T-helper 1 cell treated with Interleukin-12 subunit alpha and Interleukin-12 subunit beta and Interleukin-4 antibody, amounts not matched to agents 30 μg/mL and 1 μg/mL, for 36 hours (primary cell): ENCODE results near the gene CLDN5.

Experiments used
- H3K27ac Mint-ChIP-seq: one replicate; pipeline ENCODE4 v1.8.0; 2021; ENCODE audit warnings: mild to moderate bottlenecking, mixed read lengths
- H3K27me3 Mint-ChIP-seq: one replicate; pipeline ENCODE4 v1.8.0; 2021; ENCODE audit warnings: low read depth, mixed read lengths
- H3K36me3 Mint-ChIP-seq: one replicate; pipeline ENCODE4 v1.8.0; 2021; ENCODE audit warnings: low read depth, mixed read lengths
- H3K4me1 Mint-ChIP-seq: one replicate; pipeline ENCODE4 v1.8.0; 2021; ENCODE audit warnings: low read depth, mixed read lengths
- H3K4me3 Mint-ChIP-seq: one replicate; pipeline ENCODE4 v1.8.0; 2021; ENCODE audit warnings: mild to moderate bottlenecking, moderate library complexity, mixed read lengths
- H3K9me3 Mint-ChIP-seq: one replicate; pipeline ENCODE4 v1.8.0; 2021; ENCODE audit warnings: mixed read lengths

The CLDN5 gene, protein sequence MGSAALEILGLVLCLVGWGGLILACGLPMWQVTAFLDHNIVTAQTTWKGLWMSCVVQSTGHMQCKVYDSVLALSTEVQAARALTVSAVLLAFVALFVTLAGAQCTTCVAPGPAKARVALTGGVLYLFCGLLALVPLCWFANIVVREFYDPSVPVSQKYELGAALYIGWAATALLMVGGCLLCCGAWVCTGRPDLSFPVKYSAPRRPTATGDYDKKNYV

DNA sequence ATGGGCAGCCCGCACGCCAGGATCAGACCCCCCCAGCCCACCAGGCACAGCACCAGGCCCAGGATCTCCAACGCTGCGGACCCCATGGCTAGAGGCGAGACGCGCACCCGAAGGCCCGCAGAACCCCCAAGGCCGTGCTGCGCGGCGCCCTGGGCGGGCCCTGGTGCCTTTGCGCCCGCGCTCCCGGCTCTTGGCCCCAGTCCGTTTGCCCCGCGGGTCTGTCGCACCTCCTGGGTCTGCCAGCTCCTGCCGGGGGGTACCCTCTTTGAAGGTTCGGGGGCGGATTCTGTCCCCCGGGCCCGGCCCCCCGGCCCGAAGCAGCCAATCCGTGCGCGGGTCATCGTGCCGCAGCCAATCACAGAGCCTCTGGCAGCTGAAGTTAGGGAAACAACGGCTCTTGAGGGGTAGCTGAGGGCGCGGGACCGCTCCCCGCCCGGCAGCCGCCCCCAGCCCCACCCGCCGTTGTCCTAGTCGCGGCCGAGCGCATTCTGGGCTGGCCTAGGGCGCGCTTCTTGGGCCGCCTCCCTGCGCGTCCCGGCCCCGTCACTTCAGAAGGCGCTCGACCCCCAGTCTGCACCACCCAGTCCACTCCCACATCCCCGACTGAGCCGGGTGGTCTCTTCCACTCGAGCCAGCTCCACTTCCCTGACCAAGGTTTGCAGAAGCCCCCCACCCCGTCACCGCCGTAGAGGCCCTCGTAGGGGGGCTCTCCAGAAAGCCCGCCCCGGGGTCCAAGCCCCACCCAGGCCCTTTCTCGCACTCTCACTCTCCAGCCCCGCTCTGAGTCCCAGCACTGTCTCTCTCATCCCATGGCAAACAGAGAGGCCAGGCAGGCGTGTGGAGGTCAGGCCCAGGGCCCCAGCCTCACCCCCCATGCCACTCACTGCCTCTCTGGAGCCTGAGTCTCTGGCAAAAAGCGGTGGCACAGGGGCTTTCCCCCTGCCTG lies at the start of gene CLDN5:
Gene CLDN5, minus strand, starts transcription at position 241 of the 946 bp plus-strand sequence. Its CDS starts 155 bp downstream, at position 86.
- peaks cover 2% of the 10 kb centered on the region for H3K36me3 Mint-ChIP-seq
- H3K27ac Mint-ChIP-seq, result peak within 1 kb of the TSS; percentile 49
- H3K9me3 Mint-ChIP-seq, result no peaks in the 10 kb centered on the region
- peaks cover 21% of the 10 kb centered on the region for H3K27me3 Mint-ChIP-seq
- H3K4me3 Mint-ChIP-seq, result peak within 1 kb of the TSS; percentile 79
- peaks cover 6% of the 10 kb centered on the region for H3K4me1 Mint-ChIP-seq

DNA sequence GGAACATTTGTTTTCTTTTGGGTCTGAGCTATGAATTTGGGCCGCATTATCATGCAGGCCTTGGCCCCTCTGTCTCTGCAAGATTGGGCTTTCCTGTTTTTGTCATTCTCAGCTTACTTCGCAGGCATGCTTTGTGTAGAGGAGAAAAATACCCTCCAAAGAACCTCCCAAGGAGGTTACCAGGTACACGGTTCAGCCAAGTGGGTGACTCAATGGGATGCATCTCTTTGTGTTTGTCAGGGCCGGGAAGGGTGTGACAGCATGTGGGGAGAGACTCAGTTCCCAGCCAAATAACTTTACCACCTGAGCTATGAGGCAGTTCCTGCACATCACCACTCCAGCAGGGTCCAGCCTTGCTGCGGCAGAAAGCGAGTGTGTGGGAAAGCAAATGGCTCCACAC lies 47.8 kb upstream of the CLDN5 start:
- peaks cover 17% of the 10 kb centered on the region for H3K4me1 Mint-ChIP-seq
- no peak overlapping the region for H3K27ac Mint-ChIP-seq
- no peaks in the 10 kb centered on the region for H3K36me3 Mint-ChIP-seq
- no peak overlapping the region for H3K4me3 Mint-ChIP-seq
- H3K27me3 Mint-ChIP-seq, result no peaks in the 10 kb centered on the region
- no peaks in the 10 kb centered on the region for H3K9me3 Mint-ChIP-seq

DNA sequence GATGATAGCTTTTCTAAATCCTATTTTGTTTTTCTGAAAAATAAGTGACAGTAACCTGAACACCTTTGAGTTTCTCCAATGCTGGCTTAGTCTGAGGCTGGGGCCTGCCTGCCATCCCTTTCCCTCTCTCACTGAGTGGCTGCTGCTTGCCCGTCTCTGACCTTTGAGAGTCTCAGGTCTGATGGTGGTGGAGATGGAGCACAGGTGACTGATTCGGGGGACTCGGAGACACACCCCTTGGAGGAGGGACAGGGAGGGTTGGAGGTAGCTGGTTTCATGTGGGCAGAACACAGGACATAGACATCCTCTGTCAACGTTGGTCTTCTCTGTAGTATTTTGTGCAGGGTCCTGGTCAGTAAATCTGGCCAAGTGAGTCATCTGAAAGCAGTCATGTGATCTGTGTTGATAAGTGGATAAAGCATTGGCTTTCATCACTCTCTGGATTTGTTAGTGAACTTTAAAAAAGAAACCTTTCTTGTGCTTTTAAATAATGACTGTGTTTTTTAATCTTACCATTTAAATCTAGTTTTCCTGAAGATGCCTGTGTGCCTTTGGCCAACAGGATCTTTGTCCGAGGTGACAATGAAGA lies 47.1 kb upstream of the CLDN5 start:
- peaks cover 12% of the 10 kb centered on the region for H3K4me1 Mint-ChIP-seq
- H3K27ac Mint-ChIP-seq, result no peak overlapping the region
- no peaks in the 10 kb centered on the region for H3K36me3 Mint-ChIP-seq
- H3K27me3 Mint-ChIP-seq, result no peaks in the 10 kb centered on the region
- no peak overlapping the region for H3K4me3 Mint-ChIP-seq
- no peaks in the 10 kb centered on the region for H3K9me3 Mint-ChIP-seq

DNA sequence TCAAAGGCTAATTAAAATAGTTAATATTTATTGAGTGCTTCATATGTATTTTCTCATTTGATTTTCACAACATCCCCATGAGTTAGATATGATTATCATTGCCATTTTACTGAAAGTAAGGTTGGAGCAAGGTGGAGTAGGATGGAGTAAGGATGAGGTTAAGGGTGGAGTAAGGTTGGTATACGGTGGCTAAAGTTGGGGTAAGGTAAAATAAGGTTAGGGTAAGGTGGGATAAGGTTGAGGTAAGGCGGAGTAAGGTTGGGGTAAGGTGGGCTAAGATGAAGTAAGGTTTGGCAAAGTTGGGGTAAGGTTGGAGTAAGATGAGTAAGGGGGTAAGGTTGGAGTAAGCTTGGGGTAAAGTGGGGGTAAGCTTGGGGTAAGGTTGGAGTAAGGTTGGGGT lies 45.8 kb upstream of the CLDN5 start:
- no peaks in the 10 kb centered on the region for H3K36me3 Mint-ChIP-seq
- no peak overlapping the region for H3K4me3 Mint-ChIP-seq
- peaks cover 12% of the 10 kb centered on the region for H3K4me1 Mint-ChIP-seq
- H3K27ac Mint-ChIP-seq, result no peak overlapping the region
- H3K27me3 Mint-ChIP-seq, result no peaks in the 10 kb centered on the region
- H3K9me3 Mint-ChIP-seq, result no peaks in the 10 kb centered on the region

DNA sequence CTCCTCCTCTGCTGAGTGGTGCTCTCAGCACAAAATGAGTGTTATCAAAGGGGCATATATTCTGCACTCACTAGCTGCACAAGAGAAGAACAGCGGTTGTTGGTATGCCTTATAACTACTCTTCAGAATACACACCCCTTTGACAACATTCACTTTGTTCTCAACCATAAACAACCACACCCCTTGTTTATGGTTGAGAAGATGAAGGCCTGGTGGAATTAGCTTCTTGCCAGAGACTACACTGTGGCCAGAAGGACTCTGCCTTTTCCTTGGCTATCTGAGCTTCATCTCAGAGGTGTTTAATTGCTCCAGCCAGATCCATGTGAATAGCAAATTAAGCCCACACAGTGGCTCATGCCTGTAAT lies 45.0 kb upstream of the CLDN5 start:
- H3K27ac Mint-ChIP-seq, result peak overlapping the region; percentile 53
- no peaks in the 10 kb centered on the region for H3K36me3 Mint-ChIP-seq
- H3K27me3 Mint-ChIP-seq, result no peaks in the 10 kb centered on the region
- no peaks in the 10 kb centered on the region for H3K9me3 Mint-ChIP-seq
- no peak overlapping the region for H3K4me3 Mint-ChIP-seq
- H3K4me1 Mint-ChIP-seq, result peaks cover 12% of the 10 kb centered on the region

DNA sequence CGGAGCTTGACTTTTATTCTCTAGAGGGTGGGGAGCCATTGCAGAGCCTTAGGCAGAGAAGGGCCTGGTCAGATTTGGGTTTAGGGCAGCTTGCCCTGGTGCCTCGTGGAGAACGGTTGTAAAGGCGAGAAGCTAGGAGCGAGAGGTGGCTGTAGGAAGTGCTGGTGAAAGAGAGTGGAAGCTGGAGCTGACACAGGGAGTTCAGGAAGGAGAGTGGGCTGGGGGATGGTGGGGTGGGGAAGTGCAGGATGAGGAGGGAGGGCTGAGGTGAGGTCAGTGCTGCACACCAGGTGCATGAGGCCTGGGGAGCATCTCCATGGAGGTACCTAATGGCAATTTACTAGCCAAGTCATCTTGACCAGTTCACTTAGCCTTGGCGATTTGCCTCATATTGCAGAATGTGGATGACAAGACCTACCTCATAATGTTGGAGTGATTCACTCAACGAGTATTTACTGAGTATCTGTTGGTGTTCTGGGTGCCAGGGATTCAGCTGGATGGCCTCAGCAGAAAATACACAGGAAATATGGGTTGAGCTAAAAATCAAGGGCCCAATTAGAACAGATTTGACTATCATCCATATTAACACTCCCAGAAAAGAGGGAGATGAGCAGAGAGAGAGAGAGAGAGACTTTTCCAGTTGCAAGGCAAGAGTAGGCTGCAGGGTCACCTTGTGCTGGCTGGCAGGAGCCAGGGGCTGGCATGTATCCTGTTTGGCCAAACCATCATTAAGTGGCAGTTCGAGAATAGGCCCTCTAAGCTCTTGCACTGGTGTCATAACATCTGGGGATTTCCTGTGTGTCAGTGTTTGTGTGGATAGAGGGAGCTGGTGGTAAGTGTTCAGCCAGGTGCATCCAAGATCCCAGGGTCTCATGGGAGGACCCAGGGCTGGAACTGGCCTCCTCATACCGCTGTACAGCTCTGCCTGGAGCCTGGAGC lies 44.4 kb upstream of the CLDN5 start:
- no peaks in the 10 kb centered on the region for H3K36me3 Mint-ChIP-seq
- peaks cover 11% of the 10 kb centered on the region for H3K4me1 Mint-ChIP-seq
- no peak overlapping the region for H3K4me3 Mint-ChIP-seq
- no peaks in the 10 kb centered on the region for H3K9me3 Mint-ChIP-seq
- peaks cover 3% of the 10 kb centered on the region for H3K27me3 Mint-ChIP-seq
- H3K27ac Mint-ChIP-seq, result peak overlapping the region; percentile 53

DNA sequence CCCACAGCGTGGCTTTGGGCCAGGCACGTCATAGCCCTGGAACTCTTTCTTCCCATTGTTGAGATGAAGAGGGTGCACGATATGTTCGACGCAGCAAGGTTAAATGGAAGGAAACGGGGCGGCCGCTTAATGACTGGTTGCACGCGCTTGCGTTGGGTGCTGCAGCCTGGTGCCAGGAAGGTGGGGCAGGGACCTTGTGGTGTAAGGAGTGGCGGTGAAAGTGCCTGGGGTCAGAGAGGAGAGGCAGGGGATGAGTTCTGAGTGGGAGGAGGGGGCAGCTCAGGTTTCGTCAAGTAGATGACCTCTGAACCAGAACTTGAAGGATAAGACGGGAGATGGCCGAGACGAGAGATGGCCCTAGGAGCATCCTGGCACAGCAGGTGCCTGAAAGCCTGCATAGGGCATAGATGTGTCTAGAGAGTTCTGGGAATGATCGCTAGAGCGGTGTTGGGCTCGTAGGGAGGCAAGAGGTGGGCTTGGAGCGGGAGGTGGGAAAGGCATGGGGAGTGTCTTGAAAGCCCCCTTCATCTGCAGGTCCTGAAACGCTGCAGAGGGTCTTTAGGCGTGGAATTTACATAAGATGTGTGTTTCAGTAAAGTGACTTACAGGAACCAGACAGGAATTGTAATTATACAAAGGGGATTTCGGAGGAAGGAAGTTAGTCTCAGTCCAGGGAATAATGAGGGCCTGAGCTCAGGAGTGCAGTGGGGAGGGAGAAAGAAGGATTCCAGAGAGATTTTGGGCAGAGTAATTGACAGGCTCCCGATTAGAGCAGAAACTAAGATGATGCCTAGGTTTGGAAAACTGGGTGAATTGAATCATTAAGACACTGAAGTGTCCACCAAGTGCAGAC lies 43.2 kb upstream of the CLDN5 start:
- Mint-ChIP-seq H3K36me3 (no peaks in the 10 kb centered on the region), H3K4me1 (peaks cover 10% of the 10 kb centered on the region), H3K27ac (no peak overlapping the region), H3K4me3 (no peak overlapping the region), H3K9me3 (no peaks in the 10 kb centered on the region), H3K27me3 (peaks cover 3% of the 10 kb centered on the region)

DNA sequence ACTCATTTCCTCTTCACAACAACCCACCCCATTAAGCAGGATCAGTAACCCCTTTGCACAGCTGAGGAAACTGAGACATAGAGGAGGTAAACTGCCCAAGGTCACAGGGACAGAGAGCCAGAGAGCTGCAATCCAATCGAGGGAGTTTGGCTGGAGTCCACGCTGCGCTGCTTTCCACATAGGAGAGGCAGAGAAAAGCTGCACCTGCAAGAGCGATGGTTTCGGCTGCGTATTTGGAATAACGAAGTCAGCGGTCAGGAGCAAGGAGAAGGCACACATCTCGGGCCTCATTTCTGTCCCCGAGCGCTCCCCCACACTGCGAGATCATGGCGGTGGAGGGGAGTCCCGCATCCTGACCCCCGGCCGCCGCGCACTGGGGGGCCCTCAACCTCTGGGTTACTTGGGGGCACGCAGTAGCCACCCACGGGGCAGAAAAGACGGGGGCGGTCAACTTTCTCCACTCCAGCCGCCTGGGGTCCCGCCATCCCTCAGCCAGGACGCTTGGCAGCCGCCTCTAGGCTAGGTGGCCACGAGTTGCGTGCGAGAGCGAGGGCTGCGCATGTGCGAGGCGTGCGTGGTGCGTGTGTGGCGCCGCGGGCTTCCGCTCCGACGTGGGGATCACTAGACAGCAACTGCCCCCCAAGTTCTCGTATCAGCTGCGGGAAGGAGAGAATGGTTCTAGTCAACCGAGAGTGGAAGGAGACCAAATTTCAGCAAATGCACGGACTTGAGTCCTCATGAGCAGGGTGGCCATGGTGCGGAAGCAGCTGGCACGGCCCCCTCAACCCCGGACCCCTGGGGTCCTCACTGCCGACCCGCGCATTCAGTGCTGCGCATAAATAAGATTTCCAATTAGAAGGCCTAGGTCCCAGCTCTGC lies 42.3 kb upstream of the CLDN5 start:
- Mint-ChIP-seq H3K27me3 (peaks cover 3% of the 10 kb centered on the region), H3K36me3 (no peaks in the 10 kb centered on the region), H3K27ac (no peak overlapping the region), H3K9me3 (no peaks in the 10 kb centered on the region), H3K4me1 (peaks cover 10% of the 10 kb centered on the region), H3K4me3 (no peak overlapping the region)

DNA sequence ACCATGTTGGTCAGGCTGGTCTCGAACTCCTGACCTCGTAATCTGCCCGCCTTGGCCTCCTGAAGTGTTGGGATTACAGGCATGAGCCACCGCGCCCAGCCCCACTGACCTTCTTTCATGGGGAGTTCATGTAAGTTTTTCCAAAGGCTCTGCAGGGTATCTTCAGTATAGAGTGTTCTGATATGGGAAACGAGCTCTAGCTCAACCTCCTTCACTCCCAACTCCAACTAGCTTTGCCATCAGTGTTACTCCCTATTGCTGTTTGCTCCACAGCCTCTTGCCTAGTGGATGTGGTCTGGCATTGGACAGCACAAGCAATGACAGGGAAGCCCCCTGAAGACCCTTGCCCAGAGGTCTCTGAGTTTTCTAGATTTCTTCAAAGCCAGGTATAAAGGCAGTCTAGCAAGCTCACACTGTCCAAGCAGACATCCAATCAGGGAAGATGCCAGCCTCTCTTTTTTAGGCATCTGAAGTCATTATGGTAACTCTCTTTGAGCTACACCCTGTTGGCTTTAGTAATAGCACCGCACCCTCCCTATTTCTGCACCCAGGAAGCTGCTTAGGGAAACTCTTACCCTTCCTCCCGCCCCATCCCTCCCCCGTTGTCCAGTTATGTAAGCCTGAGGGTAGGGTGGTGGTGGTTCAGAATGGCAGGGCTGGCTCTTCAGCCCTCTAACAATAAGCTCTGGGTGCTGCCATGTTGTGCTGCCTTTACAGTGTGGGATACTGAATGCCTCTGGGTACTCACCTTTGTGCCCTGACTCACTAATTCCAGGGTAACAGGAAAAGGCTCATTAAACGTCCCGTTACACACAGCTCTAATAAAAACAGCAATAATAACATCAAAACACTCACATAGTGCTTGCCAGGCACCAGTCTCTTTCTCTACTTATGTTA lies 41.4 kb upstream of the CLDN5 start:
- peaks cover 3% of the 10 kb centered on the region for H3K27me3 Mint-ChIP-seq
- H3K4me1 Mint-ChIP-seq, result peaks cover 10% of the 10 kb centered on the region
- H3K4me3 Mint-ChIP-seq, result no peak overlapping the region
- H3K9me3 Mint-ChIP-seq, result no peaks in the 10 kb centered on the region
- H3K36me3 Mint-ChIP-seq, result no peaks in the 10 kb centered on the region
- no peak overlapping the region for H3K27ac Mint-ChIP-seq

DNA sequence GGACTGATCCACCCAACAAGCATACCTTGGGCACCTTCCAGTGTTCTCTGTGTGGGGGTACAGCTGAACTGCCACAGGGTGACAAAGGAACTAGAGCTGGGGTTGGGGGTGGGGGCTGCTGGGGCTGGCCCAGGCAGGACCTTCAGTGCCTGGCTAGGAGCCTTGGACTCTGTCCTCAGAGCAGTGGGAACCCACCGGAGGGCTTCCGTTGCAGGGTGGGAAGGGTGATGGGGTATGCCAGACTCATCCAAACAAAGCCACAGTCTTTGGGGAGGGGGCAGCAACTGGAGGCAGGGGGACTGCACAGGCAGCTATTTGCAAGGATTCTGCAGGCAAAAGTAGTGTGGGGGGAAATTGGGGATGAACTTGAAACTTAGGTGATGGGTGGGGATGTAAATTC lies 35.7 kb upstream of the CLDN5 start:
- no peak overlapping the region for H3K27ac Mint-ChIP-seq
- H3K9me3 Mint-ChIP-seq, result no peaks in the 10 kb centered on the region
- peaks cover 6% of the 10 kb centered on the region for H3K27me3 Mint-ChIP-seq
- H3K4me3 Mint-ChIP-seq, result no peak overlapping the region
- no peaks in the 10 kb centered on the region for H3K36me3 Mint-ChIP-seq
- peaks cover 2% of the 10 kb centered on the region for H3K4me1 Mint-ChIP-seq

DNA sequence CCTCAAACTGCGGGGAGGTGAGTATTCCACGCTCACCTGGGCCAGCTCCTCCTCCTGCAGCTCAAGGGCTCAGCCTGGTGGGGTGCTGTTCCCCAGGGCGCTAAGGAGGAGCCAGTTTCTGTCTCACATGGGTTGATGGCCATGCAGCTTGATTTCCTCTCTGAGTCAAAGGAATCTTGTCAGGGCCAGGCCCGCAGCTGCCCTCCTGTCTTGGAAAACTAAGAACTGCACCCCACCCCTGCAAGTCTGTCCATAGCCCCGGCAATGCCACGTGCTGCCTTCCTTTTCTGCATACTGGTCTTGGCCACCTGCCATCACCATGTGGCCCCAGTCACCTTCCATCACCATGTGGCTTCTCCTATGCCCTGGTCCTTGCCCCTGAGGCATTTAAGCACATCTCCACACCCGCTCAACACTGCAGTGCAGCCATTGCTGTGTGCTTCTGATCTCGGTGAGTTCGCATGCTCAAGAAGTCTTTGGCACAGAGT lies 35.2 kb upstream of the CLDN5 start:
- H3K27me3 Mint-ChIP-seq, result peaks cover 7% of the 10 kb centered on the region
- H3K36me3 Mint-ChIP-seq, result no peaks in the 10 kb centered on the region
- H3K4me3 Mint-ChIP-seq, result no peak overlapping the region
- no peak overlapping the region for H3K27ac Mint-ChIP-seq
- H3K9me3 Mint-ChIP-seq, result no peaks in the 10 kb centered on the region
- H3K4me1 Mint-ChIP-seq, result peaks cover 2% of the 10 kb centered on the region

DNA sequence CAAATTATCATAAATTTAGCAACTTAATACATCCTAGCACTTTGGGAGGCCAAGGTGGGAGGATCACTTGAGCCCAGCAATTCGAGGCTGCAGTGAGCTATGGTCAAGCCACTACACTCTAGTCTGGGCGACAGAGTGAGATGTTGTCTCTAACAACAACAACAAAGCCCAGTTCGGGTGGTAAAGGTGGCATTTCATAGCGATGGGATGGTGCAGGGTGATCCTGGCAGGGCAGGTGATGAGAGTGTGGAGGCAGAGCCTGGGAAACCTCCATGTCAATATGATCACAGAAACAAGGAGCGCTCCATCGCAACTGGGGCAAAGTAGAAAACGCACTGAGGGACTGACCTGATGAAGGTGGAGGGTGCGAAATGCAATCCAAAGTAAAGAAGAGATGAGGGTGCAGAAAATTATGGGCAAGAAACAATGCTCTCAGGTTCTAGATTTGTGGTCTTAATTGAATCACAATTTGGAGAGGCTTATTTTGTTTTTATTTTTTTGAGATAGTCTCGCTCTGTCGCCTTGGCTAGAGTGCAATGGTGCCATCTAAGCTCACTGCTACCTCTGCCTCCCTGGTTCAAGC lies 32.8 kb upstream of the CLDN5 start:
- Mint-ChIP-seq H3K4me1 (peaks cover 2% of the 10 kb centered on the region), H3K27ac (no peak overlapping the region), H3K36me3 (no peaks in the 10 kb centered on the region), H3K9me3 (no peaks in the 10 kb centered on the region), H3K4me3 (no peak overlapping the region), H3K27me3 (peaks cover 13% of the 10 kb centered on the region)
